HG03469 (cell line): ENCODE measurements around the gene JPH2.

Experiments used
- ATAC-seq: cut with Tn5 transposase; IDR thresholded peaks from one replicate; pipeline ENCODE4 v1.9.1; 2021; ENCODE audit warnings: mild to moderate bottlenecking, moderate library complexity, moderate number of reproducible peaks; ENCODE audit not compliant: unreplicated experiment

The JPH2 gene

DNA sequence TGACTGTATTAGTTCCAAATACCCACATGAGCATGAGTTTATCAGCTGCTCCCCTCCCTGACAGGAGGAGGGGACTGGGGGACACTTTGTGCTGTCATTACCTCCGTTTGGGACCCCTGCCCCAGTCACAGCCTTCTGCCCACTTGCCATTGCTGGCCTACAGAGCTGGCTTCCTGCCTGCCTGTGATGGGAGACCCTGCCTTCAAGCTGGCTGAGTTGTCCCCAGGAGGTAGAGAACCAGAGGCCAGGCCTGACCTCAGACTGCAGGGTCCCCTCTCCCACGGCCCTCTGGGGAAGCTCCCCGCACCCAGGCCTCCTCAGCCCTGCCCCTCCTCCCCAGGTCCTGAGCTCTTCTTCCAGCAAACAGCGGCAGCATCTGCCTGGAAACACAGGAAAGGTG is 105.5 kb downstream of the JPH2 start:
- ATAC-seq = no peak

DNA sequence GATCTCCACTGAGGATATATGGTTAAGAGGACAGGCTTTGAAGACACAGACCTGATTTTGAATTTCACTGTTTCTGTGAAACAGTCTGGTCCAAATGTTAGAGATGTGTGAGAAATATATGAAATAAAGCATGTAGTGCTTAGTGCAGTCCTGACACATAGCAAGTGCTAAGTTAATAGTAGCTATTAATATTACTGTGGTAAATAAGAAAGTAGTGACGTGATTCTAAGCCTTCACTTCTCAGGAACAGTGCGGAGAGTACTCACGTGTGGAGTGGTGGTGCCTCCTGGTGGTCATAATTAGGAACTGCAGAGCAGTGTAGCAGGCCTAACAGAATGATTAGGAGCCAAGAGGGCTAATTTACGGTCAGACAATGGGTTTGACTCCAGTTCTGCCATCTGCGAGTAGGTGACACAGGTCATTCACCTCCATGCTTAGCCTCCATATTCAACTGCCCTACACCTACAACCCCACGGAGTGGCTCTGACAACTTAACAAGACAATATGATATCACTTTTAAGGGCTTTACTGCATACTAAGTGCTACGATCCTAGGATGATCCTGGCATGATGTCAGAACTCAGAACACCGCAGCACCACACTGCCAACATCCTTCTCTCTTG is 106.2 kb downstream of the JPH2 start:
- no peak for ATAC-seq

DNA sequence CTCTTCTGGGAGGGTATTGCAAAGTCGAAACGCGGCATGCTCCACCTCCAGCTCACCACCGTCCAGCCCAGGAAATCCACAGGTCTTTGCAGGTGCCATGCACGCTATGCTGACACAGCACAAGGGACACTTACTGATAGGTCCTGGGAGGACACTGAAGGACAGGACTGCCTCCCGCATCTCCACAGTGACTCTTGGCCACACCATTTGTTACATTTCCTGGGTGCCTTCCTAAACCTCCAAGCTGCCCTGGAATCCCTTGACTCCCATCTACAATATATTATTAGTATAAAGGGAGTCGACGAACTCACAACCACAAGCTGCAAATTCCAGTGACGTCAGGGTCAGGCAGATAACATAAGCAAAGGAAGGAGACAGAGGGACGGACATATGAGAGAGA is 106.9 kb downstream of the JPH2 start:
- ATAC-seq = no peak

DNA sequence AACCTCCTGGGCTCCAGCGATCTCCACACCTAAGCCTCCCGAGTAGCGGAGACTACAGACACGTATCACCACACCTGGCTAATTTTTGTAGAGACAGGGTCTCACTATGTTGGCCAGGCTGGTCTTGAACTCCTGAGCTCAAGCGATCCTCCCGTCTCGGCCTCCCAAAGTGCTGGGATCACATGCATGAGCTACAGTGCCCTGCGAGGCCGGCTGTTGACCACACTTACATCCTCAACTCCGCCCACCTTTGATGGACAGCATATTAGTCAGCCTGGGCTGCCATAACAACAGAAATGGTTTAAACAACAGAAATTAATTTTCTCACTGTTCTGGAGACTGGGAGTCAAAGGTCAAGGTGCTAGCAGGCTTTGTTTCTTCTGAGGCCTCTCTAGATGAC is 107.7 kb downstream of the JPH2 start:
- ATAC-seq = no peak

DNA sequence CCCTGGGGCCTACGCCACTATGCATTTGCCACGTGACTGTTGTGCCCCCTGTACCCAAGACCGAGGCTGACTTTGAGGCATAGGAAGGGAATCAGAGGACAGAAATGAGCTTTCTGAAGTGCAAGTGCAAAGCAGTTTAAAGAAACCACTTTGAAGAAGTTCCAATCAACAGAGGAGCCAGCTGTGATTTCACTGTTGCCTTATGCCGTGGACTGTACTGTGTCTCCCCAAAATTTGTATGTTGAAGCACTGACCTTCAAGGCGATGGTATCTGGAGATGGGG is 111.1 kb downstream of the JPH2 start:
- ATAC-seq = no peak

DNA sequence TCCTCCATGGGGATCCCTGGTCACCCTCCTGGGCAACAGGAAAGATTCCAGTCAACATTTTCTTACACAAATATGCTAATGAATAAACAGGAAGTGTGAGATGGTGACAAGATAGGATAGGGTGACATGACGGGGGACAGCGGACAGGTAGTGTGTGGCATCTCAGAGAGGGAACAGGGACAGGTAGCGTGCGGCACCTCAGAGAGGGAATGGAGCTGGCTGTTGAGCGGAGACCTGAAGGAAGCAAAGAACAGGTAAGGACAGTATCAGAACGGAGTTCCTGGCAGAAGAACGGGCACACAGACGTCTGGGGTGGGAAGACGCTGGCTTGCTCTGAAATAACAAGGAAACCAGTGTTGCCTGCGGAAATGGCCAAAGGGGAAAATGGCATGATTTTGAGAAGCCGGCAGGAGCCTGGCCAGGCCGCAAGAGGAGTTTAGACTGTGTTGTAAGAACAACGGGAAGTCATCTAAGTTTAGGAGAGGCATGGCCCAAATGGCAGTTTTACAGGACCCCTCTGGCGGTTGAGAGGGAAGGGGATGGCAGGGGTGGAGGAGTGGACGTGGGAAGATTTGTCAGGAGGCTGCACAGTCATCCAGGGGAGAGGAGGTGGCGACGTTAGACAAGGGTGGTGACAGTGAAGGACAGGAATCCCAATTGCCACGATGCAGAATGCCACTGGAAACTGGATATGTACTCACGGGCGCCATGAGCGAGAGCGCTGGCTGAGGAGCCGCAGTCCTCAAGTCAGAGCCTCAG is 111.6 kb downstream of the JPH2 start:
- ATAC-seq = no peak

DNA sequence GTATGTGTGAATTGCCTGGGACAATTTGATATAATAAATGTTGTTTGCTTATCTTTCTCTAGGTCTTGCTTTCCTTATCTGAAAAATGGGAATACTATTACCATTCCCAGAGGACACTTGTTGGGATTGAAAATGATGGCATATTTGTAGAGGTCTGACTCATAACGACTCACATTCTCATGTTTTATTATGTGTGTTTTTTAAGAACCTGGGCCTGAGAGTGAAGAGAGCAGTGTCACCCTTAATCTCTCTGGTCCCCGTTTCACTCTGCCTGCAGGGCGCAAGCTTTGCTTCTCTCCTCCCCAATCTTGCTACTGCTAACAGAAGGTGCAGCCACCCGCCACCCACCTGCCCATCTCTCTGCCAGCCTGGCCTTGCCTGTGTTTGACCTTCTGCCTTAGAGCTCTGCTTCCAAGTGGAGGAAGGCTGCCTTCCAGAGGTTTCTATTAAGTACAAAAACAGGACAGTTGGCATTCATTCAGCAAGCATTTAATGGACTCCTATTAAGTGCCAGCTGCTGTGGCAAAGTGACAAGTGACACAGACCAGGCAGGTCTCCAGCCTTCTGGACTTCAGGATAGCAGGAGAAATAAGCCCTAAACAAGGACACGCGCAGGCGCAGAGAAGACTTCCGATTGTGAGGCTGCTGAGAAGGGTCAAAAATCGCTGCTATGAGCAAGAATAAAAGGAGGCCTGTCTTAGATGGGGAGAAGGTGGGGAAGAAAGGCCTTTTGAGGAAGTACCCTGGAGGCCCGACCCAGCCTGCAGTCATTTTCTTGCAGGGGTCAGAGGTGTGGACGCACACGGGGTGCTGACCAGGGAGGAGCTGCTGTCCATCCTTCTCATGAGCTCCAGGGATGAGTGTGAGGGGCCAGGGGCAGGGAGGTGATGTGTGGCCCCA is 112.5 kb downstream of the JPH2 start:
- ATAC-seq = no peak

DNA sequence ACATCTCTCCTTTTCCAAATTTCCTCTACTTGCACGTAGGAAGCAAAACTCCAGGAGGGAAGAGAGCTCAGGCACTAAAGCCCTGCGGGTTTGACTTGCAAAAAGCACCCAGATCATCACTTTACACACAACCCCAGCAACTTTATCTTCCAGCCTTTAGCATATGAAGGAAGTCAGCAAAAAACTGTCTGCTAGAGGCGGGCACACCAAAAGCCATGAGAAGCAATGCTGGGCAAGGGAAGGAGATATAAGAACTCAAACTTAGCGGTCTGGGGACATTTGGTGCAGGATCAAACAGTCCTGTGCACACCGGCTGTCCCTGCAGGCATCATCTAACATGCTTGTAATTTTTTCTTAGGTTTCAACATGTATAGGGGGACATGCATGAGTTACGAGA is 113.3 kb downstream of the JPH2 start:
- ATAC-seq = no peak

DNA sequence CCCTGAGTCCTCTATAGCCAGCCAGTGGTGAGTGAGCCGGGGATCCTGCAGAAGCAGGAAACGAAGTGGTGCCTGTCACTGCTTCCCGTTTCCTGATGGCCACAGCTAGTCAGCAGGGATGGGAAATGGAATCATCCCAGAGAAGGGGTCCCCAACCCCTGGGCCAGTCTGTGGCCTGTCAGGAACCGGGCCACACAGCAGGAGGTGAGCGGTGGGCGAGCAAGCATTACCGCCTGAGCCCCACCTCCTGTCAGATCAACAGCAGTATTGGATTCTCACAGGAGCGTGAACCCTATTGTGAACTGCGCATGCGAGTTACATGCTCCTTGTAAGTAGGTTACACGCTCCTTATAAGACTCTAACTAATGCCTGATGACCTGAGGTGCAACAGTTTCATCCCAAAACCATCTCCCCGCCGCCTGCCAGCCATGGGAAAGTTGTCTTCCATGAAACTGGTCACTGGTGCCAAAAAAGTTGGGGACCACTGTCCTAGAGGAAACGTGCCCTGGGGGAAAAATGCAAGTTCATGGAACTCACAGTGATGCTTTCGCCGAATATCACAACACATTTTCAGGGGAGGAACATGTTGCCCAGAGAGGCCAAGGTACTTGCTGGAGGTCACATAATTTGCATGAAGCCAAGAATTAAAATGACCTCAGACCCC is 113.8 kb downstream of the JPH2 start:
- no peak for ATAC-seq

DNA sequence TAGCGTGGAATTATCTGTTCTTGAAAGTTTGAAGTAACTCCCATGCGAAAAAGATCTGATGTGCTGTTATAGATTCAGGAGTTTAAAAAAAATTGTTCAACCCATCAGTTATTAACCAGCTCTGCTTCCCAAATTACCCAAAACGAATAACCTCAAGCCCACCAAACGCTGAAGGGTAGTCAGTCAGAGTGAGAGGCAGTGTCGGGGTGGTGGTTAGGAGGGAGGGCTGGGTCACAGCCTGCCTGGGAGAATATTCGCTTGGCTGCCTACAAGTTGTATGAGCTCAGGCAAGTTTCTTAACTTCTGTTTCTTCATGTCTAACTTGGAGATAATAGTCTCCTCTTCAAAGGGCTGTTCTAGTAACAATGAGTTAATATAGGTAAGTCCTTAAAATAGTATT is 114.6 kb downstream of the JPH2 start:
- ATAC-seq = no peak

DNA sequence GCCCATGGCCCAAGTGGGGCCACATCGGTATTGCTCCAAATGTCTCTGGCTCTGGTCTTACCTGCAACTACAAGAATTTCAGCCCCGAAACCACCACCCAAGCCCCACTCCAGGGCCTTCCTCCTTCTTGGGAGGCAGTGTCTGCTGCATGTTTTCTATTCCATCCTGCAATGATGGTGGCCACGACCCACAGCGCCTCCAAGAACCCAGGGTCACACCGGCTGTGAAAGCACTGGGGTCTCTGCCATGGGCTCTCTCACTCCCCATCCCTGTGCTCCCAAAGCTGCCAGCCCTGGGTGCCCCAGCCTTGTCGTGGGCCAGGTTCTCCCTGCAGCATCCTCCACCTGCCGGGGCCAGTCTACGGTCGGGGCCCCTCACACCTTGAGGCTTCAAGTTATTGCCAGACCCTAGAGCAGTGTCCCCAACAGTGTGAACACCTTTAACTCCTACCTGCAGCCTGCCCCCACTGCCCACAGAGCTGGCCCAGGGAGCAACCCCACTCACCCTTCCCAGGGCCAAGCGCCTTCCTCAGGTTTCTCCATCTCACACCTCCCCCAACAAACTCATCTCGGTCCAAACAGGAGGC is 115.4 kb downstream of the JPH2 start:
- ATAC-seq = no peak

DNA sequence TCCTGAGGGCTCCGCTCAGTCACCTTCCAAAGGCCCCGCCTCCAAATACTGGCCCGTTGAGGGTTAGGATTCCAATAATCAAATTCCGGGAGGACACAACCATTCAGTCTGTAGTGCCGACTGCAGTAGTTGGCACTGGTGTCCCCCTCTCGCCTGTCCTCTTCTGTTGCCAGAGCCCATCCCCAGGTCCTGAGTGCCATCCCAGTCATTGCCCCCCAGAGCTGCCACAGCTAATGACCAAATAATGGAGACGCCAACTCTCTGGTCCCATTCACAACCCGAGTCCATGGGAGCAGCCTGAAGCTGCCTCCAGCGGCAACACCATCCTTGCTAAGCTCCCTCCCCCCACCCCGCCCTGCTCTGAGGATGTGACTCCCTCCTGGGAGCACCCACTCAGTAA is 115.9 kb downstream of the JPH2 start:
- ATAC-seq = no peak

DNA sequence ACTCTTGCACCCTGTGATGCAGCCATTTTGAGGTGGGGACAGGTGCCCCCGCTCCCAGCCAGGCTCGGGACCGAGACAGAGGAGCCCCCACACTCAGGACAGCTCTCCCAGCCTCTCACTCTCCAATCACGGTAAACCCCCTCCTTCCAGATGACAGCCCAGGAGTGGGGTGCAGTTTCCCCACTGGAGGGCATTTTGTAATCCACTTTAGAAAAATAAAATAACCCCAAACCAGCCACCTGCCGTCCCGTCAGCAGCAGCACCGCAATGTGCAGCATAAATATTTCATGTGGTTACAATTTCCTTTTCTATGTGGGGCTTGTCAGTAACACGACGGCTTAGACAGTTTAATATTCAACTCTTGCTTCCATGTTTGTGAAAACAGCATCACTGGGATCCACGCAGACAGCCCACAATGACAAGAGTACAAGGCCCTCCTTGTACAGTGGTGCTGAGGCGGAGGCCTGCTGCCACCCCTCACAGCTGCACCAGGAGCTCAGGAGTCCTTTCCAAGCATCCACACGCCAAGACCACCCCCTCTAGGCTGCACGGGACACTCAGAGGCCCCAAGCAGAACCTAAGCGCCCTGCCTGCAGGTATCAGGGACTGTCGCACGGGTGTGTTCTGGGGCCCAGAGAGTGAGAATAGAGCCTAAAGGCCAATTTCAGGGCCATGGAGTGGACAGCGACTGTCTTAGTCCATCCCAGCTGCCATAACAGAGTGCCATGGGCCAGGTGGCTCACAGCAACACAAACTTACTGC is 116.7 kb downstream of the JPH2 start:
- ATAC-seq = no peak

DNA sequence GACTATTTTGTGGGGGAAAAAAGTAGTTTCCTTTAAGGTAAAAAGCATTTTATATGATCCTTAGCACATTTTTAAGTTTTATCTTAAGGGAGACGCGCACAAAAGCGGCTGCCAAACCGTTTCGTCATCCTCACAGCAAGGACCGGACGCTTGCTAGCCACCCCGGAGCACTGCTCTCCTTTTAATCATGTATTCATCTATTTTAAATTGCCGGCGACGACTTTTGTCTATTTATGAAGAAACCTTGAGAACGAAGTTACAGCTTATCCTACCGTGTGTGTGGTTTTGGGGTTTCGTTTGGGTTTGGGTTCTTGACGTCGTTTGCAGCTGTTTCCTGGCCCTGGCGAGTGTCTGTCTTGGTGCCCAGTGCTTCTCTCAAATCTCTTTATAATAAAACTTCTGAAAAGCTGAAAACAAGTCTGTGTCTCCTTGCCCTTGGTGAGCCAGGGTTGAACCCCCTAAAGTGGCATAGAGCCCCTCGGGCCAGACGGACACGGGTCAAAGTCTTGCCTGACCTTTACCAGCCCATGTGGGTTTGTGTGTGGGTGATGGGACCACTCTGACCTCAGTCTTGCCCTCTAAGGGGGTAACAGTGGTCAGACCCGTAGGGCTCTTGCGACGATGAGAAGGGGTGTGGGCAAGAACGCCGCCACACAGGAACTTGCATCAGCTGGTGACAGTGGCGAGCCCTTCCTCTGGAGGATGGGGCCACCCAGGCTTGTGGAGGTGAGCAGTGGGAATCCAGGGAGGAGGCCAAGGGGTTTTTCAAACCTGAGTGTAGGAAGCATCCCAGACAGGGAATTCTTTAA is 117.6 kb downstream of the JPH2 start:
- ATAC-seq = no peak

DNA sequence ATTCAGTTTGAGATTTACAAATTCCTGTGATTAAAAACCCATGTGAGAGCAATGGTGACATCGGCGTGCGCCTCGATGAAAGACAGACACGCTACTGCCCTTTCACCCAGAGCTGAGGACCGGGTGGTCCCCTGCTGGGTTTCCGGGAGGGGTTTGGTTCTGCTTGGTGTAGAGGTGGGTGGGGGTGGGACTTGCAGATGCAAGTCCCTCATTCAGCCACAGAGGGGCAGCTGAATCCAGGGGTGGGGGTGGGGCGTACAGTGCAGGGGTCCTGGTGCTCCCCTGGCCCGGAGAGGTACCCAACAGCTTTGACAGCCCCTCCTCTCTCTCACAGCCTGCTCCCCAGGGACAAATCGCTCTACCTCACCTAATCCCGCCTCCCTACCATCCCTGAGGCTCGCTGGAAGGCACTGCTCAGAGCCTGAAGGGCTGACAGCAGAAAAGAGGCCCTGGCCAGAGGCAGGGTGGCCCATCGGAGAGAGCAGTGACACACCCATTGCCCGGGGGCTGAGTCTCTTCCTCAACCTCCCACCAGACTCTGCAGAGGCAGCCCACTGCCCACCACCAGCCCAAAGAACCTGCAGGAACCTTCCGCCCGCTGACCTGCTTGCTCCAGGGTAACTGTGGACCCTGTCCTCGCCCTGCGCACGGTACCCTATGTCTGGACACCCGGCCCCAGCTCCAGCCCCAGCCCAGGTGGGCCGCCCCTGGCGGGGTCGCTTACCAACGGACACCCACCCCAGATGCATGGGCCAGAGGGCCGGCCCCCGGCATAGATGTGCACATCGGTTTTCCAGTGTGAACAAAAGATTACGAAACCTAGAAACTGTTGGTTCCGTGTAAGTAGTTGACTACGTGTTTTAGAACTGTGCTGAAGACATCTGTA is 118.4 kb downstream of the JPH2 start:
- ATAC-seq = no peak

DNA sequence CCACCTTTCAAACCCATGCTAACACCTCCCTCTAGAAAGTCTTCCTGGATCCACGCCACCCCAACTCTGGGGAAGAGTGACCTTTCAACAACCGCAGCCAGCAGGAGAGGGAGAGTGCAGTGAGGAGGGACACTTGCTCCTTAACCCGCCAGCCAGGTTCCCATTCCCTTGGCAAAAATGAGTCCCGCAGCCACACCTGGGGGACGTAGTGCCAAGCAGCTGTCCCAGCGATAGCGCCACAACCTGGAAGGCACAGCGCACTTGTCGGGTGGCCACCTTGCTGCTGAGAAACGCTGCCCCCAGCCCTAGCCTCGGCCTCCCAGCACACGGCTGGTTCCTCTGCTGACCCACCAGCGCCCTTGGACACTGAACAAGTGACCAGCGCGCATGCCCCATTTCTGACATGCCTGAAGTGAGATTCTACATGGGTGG is 119.3 kb downstream of the JPH2 start:
- no peak for ATAC-seq

DNA sequence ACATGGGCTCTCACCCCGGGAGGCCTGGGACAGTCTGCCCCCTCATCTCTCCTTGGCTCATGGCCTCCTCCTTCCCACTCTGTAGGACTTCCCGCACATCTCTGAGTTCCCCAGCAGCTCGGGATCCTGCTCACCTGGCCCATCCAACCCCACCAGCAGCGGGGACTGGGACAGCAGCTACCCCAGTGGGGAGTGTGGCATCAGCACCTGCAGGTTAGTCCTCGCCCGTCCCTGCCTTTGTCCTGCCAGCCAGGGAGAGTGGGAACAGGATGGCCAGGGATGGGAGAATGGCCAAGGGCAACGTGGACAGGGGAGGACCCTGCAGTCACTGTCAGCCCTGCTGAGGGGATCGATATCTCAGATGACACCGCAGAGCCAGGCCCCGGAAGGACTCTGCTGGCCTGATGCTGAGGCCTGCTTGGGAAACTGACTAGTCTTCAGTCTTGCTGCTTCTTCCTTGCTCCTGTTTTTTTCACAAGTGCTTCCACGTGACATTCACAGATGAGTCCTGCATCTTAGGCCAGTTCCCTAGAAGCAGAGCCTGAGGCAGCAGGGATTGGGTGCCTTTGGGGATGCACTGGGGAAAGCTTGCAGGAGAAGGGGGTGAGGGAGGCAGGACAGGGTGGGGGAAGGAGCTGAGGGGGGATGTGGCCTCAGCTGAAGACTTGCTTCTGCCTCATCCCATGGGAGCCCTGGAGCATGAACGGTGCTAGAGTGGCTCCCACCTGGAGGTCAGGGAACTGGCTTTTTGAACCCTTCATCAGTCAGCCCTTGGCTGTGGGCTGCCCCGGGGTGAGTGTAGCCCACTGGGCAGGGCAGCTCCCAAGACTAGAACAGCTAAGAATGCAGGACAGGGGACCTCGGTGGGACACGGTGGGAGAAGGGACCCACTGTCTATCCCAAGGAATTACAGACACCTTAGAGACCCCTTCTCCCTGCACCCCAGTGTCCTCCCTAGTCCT is 120.1 kb downstream of the JPH2 start:
- no peak for ATAC-seq
